Peyer's patch (tissue), 4 donors: ENCODE measurements around the gene KIF6.

ENCODE experiments used
- POLR2A ChIP-seq, 2 donors: fragments of 450-650 bp; IDR thresholded peaks; one replicate each; pipeline ENCODE4 v1.5.1; 2017; ENCODE audit warnings: antibody characterized with exemption in 2 of 2, mild to moderate bottlenecking in 2 of 2, moderate library complexity in 2 of 2
- TF ChIP-seq, protein P1 (sequence below), 6 experiments: fragments of 450-650 bp in 4 of 6; fragments of 200-600 bp in 2 of 6; sonication (generic) in 1 of 6; IDR thresholded peaks; one replicate each; pipeline ENCODE4 v1.5.1; 2017 to 2019; ENCODE audit warnings: antibody characterized with exemption in 6 of 6, mild to moderate bottlenecking in 3 of 6, moderate library complexity in 1 of 6

DNA sequence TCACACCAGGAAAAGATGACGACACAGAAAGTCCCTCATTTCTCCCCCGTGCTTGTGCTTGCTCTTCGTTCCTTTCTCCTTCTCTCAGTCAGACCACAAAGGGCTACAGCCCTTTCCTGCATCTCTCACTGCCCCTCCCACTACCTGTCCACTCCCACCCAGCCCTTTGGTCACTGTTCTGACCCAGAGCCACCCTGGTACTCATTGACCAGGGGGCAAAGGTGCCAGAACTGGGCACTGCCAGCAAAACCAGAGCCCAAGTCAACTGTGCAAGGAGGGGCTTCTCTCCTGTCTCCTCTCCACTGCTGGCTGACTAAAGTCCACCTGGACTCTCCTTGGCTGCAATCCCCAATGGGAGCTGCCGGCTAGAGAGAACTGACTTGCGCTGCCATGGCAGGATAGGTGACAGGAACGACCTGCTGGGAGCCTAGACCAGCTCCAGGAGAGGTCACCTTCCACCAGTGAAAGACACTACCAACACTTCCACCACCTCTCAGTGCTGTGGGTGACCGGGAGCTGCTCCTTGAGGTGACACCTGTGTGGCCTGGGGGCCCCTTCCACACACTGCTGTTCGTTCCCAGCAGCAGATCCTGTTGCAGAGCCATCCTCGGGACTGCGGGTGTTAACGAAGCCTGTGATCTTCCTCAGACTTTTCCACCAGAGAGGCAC, 443.8 kb downstream of the KIF6 start:
- TF ChIP-seq, protein P1, sequence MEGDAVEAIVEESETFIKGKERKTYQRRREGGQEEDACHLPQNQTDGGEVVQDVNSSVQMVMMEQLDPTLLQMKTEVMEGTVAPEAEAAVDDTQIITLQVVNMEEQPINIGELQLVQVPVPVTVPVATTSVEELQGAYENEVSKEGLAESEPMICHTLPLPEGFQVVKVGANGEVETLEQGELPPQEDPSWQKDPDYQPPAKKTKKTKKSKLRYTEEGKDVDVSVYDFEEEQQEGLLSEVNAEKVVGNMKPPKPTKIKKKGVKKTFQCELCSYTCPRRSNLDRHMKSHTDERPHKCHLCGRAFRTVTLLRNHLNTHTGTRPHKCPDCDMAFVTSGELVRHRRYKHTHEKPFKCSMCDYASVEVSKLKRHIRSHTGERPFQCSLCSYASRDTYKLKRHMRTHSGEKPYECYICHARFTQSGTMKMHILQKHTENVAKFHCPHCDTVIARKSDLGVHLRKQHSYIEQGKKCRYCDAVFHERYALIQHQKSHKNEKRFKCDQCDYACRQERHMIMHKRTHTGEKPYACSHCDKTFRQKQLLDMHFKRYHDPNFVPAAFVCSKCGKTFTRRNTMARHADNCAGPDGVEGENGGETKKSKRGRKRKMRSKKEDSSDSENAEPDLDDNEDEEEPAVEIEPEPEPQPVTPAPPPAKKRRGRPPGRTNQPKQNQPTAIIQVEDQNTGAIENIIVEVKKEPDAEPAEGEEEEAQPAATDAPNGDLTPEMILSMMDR (IDR thresholded peaks at IDR 0.05): no peak
- peak; percentile 58 to 64 for TF ChIP-seq POLR2A (IDR thresholded peaks at IDR 0.05)
